Measurements from ENCODE around the gene HPCAL4.

HPCAL4 gene

DNA sequence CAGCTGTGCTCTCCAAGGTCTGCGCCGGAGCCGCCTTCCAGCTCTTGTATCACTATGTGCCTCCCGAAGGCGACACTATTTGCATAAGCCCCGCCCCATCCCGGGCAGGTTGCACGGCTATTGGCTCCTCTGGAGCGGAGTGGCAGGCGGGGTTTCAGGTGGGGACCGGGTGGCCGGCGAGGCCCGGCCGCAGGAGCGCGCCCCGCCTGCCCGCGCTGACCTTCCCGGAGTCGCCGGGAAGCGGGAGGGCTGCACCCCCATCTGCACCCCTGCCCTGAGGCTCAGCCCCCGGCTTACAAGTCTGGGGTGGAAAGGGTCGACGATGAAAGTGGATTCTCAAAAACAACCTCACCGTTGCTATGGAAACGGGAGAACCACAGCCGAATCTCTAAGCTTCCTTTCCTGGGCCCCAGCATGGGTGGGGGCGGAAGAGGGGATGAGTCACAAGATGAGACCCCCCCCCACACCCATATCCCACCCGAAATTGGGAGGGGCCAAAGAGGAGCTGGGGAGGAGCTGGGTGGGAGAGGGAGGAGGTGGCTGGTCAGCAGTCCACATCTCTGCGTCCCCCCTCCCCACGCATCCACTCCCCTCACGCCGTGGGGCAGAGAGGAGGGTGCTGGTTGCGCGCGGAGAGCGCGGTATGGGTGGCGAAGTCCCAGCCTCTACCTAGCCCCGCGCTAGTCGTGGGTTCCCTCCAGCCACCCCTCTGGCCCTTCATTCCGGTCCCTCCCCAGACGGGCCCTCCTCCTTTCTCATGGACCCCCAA lies at the start of gene HPCAL4:
HPCAL4 (minus strand) TSS at position 51 of the 769 bp plus-strand sequence. CDS start 6,830 bp downstream, outside the sequence.
- FAIRE-seq = peak; percentile 77
- DNase-seq (ENCODE audit: extremely low spot score, insufficient read length, low read depth) = peak; percentile 61

DNA sequence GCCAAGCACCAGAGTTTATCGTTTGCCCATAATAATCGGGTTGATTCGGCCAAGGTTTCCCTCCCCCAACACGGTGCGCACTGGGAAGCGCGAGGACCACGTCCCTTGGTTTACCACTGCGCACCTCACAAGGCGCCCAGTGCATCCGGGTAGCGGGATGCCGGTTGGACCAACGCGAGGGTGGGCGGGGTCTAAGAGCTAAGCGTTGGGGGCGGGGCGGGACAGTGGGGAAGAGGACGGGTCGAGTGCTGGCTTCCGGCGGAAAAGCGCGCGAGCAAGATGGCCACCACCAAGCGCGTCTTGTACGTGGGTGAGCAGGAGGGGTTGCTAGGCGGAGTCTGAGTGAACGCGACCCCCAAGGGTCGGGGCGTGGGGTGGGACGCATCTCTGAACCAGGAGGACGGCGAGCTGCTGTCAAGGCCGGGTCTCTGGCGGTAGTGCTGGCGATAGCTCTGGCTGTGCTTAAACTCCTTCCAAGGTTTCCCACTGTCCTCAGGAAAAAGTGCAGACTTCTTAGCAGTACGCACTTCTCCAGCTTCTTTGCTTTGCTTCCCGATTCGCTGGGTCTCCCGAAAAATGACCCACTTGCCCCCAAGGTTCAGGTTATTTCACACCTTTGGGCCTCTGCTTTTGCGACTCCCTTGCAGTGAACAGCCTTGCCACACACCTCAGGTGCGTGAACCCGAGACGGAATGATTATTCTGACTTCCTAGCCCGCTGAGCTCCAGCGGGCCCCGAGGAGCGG lies 47.6 kb upstream of the HPCAL4 start, which contains the start of gene PPIE:
PPIE (plus strand) TSS at position 261 of the 745 bp plus-strand sequence; CDS start at position 280, 19 bp downstream.
- DNase-seq (ENCODE audit: extremely low spot score, insufficient read length, low read depth) = peak; percentile 86
- peak; percentile 99 for FAIRE-seq

- peak; percentile 15 for FAIRE-seq
- DNase-seq (ENCODE audit: extremely low spot score, insufficient read length, low read depth) = no peak
Measured at GRCh38 chr1:39737546-39738169, 46.4 kb upstream of the HPCAL4 start.

DNA sequence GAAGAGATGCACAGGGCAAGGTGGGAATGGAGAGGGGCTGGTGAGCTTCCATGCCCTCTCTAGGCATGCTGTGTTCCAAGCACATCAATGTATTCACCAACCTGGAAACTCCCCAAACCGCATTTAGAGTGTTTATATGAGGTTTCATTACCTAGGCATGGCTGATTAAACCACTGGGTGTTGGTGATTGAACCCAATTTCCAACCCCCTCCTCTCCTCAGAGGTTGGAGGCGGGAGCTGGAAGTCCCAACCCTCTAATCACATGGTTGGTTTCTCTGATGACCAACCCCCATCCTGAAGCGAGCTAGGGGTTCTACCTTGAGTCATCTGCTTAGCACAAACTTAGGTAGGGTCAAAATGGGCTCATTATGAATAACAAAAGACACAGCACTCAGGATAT lies 44.5 kb upstream of the HPCAL4 start:
- DNase-seq (ENCODE audit: extremely low spot score, insufficient read length, low read depth) = no peak
- no peak for FAIRE-seq

DNA sequence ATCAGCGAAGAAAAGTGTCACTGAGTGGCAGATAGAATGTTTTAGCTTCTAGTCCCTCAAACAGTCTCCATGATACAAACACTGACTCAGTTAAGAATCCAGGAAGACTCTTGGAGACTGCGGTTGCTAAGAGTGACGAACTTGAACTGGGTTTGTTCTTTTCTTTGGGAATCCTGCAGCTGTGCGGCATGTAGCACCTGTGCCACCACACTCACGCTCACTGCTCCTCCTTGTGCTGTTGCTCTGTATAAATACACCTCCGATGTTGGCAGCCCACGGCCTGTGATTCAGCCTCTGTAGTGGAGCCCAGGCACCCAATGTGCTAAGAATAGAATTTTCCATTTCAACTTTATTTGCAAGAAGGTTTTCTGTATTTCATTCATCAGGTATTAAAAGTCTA lies 41.9 kb upstream of the HPCAL4 start:
- DNase-seq (ENCODE audit: extremely low spot score, insufficient read length, low read depth) (no peak), FAIRE-seq (no peak)

- DNase-seq (ENCODE audit: extremely low spot score, insufficient read length, low read depth) (no peak), FAIRE-seq (no peak)
Measured at GRCh38 chr1:39732730-39733129, 41.5 kb upstream of the HPCAL4 start.

DNA sequence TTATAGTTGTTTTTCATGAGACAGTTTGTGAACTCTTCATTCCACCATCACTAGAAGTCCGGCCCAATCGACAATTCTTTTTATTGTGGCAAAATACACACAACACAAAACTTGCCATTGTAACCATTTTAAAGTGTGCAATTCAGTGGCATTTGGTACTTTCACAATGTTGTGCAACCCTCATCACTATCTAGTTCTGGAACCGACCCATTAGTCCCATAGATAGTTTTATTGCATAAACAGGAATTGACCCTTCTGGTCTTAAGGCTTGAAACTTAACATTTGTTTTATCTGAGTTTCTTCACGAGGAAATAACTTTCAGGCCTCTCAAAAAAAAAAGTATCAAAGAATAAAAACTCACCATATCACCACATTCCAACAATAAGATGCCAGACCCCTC lies 38.6 kb upstream of the HPCAL4 start:
- no peak for DNase-seq (ENCODE audit: extremely low spot score, insufficient read length, low read depth)
- FAIRE-seq = no peak

DNA sequence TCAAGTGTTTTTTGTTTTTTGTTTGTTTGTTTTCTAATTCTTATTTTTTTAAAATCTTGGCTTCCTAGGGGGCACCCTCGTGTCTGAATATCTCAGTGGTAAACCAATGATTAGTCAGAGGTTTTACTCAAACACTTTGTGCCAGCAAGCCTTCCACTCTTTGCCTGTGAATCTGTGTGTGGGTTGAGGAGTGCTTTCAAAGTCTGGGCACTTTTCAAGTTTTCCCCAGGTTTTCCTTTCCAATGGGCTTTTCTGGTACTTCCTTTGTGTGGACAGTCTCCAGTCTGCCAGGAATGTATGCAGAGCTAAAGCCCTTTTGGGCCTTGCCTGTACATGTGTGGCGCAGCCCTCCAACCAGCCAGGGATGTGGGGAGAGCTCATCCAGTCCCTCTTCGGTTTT lies 37.8 kb upstream of the HPCAL4 start:
- FAIRE-seq (no peak), DNase-seq (ENCODE audit: extremely low spot score, insufficient read length, low read depth) (no peak)

GRCh38 chr1:39727932-39728317 lies 36.7 kb upstream of the HPCAL4 start:
- FAIRE-seq = no peak
- no peak for DNase-seq (ENCODE audit: extremely low spot score, insufficient read length, low read depth)

DNA sequence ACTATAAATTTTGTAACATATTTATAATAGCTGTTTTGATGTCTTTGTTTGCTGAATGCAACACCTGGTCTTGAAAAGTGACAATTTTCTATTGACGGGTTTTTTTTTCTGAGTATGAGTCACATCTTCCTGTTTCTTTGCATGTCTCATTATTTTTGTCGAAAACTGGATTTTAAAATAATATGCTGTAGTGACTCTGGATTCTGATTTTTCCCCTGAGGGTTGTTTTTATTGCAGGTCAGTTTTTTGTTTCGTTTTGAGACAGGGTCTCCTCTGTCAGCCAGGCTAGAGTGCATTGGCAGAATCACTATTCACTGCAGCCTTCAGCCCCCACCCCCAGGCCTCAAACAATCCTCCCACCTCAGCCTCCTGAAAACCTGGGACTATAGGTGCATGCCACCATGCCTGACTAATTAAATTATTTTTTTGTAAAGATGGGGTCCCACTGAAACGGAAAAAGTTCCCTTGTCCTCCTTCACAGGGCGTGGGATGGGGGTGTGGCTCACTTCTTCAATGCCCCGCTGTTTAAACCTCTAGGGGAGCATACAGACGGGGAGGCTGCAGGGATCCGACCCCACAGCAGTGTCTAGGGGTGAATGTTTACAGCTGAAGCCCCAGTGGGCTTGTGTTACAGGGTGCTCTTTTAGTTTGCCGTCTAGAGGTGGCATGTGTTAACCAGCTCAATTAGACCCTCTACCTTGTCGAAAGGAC lies 36.1 kb upstream of the HPCAL4 start:
- FAIRE-seq = peak; percentile 58

GRCh38 chr1:39726600-39726999 lies 35.4 kb upstream of the HPCAL4 start:
- no peak for FAIRE-seq
- no peak for DNase-seq (ENCODE audit: extremely low spot score, insufficient read length, low read depth)

More for the DNA sequence above, 36.1 kb upstream of the HPCAL4 start:
- no peak for DNase-seq (ENCODE audit: extremely low spot score, insufficient read length, low read depth)

DNA sequence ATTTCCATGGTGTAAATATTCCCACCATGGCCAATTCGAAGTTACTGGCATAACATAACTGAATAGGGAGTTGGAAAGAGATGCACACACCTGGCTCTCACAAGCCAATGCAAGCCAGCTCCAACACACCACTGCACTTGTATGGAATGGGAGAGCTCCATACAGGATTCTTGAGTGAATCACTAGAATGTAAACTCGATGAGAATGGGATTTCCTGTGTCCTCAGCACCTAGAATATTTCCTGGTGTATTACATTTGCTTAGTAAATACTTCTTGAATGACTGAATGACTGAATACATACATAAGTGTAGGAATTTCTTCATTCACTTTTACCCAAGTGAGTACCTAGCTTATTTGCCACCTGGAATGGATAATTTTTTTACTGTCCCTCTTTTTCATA lies 31.3 kb upstream of the HPCAL4 start:
- FAIRE-seq (no peak), DNase-seq (ENCODE audit: extremely low spot score, insufficient read length, low read depth) (no peak)

- FAIRE-seq (no peak), DNase-seq (ENCODE audit: extremely low spot score, insufficient read length, low read depth) (no peak)
Measured at GRCh38 chr1:39721664-39722063, 30.4 kb upstream of the HPCAL4 start.

DNA sequence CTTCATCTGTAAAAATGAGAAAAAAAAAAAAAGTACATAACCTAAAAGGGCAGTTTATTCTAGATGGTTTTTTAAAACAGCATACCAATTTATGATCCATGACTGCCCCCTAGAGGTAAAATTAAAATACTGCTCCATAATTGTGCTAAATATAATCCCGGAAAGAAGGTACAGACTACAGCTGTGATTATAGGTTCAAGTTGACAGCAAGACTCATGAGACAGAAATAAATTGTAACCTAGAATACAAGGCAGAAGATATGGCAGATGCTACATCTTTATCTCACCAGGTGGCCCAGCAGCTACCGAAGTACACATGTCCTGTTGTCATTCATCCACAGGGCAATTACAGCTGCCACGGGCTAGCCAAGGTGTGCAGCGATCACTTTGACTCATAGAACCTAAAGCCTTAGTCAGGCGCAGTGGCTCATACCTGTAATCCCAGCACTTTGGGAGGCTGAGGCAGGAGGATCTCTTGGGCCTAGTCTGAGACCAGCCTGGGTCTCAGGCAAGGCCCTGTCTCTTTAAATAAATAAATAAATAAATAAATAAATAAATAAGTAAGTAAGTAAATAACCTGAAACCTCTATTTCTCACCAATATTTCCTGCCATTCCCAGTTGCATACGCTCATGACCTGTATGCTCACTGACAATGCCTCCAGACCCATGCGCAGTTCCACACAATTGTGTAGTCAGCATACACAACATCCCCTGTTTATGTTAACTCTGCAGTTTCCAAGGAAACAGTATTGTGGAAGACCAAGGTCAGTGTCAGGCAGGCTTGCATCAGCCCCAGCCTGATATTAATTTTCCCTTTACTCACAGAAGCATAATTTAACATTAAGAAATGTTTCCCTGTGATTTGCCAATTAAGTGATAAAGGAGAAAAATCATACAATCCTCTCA lies 29.1 kb upstream of the HPCAL4 start:
- FAIRE-seq (peak; percentile 82), DNase-seq (ENCODE audit: extremely low spot score, insufficient read length, low read depth) (no peak)

- FAIRE-seq = no peak
- no peak for DNase-seq (ENCODE audit: extremely low spot score, insufficient read length, low read depth)
Measured at GRCh38 chr1:39717809-39718208, 26.6 kb upstream of the HPCAL4 start.

DNA sequence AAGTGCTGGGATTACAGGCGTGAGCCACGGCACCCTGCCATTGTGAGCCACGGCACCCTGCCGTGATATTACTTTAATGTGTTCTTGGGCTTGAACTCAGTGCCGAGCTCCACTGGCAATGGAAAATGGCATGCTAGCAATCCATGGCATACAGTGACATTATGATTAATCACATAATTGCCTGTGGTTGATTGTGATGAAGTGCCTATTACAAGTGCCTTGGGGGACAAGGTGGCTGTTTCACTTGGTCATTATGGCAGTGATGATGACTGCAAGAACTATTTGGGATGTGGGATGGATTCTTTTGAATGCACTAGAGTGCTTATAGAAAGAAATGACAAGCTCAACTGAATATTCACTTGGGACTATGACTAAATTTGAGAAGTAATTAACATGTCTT lies 22.3 kb upstream of the HPCAL4 start:
- FAIRE-seq = no peak

GRCh38 chr1:39711966-39712340 lies 20.7 kb upstream of the HPCAL4 start:
- FAIRE-seq (no peak), DNase-seq (ENCODE audit: extremely low spot score, insufficient read length, low read depth) (no peak)

More for the DNA sequence above, 22.3 kb upstream of the HPCAL4 start:
- DNase-seq (ENCODE audit: extremely low spot score, insufficient read length, low read depth) = no peak

GRCh38 chr1:39711104-39711965 lies 20.1 kb upstream of the HPCAL4 start:
- DNase-seq (ENCODE audit: extremely low spot score, insufficient read length, low read depth) (no peak), FAIRE-seq (no peak)
